Stomach (tissue), 4 donors: Measurements from ENCODE around the gene C22orf23.

Experiments used
- EP300 ChIP-seq: sonication (generic); formaldehyde crosslinking; IDR thresholded peaks from one replicate; pipeline ENCODE4 v1.6.1; 2017; ENCODE audit warnings: antibody characterized with exemption
- POLR2AphosphoS5 ChIP-seq, 3 donors: sonication (generic); formaldehyde crosslinking; IDR thresholded peaks; one replicate each; pipeline ENCODE4 v1.6.1; 2016; ENCODE audit warnings: antibody characterized with exemption in 3 of 3

DNA sequence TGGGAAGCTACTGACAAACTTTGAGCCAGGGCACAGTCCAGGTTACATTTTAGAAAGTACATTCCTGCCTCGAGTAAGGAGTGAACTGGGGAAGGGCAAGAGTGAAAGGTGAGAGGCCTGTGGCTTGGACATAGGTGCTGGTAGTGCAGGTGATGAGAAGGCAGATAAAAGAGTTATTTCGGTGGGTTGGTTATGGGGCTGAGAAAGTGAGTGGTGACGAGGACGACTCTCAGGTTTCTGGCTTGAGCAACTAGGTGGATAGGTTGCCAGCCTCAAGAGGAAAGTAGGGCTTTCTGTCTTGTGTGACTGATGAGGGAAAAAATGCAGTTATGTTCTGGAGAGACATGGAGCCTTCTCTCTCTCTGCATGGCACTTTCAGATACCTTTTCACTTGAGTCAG lies 3.8 kb upstream of the C22orf23 start:
- TF ChIP-seq EP300 = no peak
- no peak for TF ChIP-seq POLR2AphosphoS5 (IDR thresholded peaks at IDR 0.05)
